ENCODE measurements around the gene NQO1. TPM values are rescaled to one million over a fixed set of nuclear protein-coding genes. Genes with fewer than 3 reads are reported as not detected.

NQO1 gene
- total and polyA plus RNA-seq, 2 of the 13 experiments (the other 11 are each of a cell fraction or from before 2014, with no cell fraction given), result 464 to 1,060 TPM

DNA sequence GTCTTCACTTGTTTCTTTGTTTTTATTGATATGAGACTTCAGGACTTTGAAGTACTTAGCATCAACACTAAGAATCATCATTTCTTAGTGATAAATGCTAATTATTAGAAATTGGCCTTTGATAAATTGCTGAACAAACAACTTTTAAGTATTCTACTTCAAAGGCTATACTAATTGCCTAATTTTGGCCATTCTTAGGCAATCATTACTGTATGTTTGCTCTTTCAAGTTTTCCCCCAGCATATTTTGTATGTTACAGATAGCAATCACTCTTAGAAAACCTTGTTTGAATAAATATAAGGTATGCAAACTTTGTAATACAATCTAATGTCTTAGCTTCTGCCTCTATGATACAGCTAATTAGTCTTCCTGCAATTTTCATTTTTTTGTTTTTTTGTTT is 46.0 kb downstream of the NQO1 start (continued):
- TF ChIP-seq SETDB1 (CRISPR knock-in tag; IDR thresholded peaks at IDR 0.05; ENCODE audit: borderline replicate concordance) (no peak), ZFP36L1 (CRISPR knock-in tag; IDR thresholded peaks at IDR 0.05) (no peak), ZNF577 (CRISPR knock-in tag; IDR thresholded peaks at IDR 0.05; ENCODE audit: borderline replicate concordance, low read depth) (no peak), SMAD1 (CRISPR knock-in tag; IDR thresholded peaks at IDR 0.05; ENCODE audit: borderline replicate concordance, low read depth) (no peak), DNMT3B (CRISPR knock-in tag; conservative IDR thresholded peaks at IDR 0.05) (no peak), ZNF354B (CRISPR knock-in tag; IDR thresholded peaks at IDR 0.05) (no peak), ZFAT (CRISPR knock-in tag; conservative IDR thresholded peaks at IDR 0.05) (no peak), TOE1 (CRISPR knock-in tag; IDR thresholded peaks at IDR 0.05) (no peak), TBL1XR1 (IDR thresholded peaks at IDR 0.05; ENCODE audit: borderline replicate concordance, low read length, partially characterized antibody) (no peak), FOXK1 (CRISPR knock-in tag; IDR thresholded peaks at IDR 0.05; ENCODE audit: borderline replicate concordance, low read depth) (no peak), JUN (CRISPR knock-in tag; IDR thresholded peaks at IDR 0.05) (no peak), ZNF749 (CRISPR knock-in tag; IDR thresholded peaks at IDR 0.05; ENCODE audit: borderline replicate concordance) (no peak), PTBP1 (IDR thresholded peaks at IDR 0.05; ENCODE audit: low read depth, low read length, poor library complexity, severe bottlenecking) (no peak), NCOA2 (CRISPR knock-in tag; IDR thresholded peaks at IDR 0.05) (peak; percentile 81), CBX2 (IDR thresholded peaks at IDR 0.05; ENCODE audit: low read depth, low read length) (no peak), CBX2 (CRISPR knock-in tag; IDR thresholded peaks at IDR 0.05; ENCODE audit: low read depth) (no peak), MTF1 (CRISPR knock-in tag; IDR thresholded peaks at IDR 0.05) (no peak), FOXA1 (IDR thresholded peaks at IDR 0.05) (no peak), FOXA1 (CRISPR knock-in tag; IDR thresholded peaks at IDR 0.05) (peak; percentile 66), NFKB2 (CRISPR knock-in tag; IDR thresholded peaks at IDR 0.05; ENCODE audit: borderline replicate concordance) (no peak), ISL2 (CRISPR knock-in tag; IDR thresholded peaks at IDR 0.05) (peak; percentile 91), HMG20B (CRISPR knock-in tag; conservative IDR thresholded peaks at IDR 0.05) (no peak)
- TF ChIP-seq, protein P1, sequence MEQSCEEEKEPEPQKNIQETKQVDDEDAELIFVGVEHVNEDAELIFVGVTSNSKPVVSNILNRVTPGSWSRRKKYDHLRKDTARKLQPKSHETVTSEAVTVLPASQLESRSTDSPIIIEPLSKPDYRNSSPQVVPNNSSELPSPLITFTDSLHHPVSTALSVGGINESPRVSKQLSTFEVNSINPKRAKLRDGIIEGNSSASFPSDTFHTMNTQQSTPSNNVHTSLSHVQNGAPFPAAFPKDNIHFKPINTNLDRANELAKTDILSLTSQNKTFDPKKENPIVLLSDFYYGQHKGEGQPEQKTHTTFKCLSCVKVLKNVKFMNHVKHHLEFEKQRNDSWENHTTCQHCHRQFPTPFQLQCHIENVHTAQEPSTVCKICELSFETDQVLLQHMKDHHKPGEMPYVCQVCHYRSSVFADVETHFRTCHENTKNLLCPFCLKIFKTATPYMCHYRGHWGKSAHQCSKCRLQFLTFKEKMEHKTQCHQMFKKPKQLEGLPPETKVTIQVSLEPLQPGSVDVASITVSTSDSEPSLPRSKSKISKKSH (CRISPR knock-in tag; IDR thresholded peaks at IDR 0.05; ENCODE audit: borderline replicate concordance), result no peak
- TF ChIP-seq, protein P2, sequence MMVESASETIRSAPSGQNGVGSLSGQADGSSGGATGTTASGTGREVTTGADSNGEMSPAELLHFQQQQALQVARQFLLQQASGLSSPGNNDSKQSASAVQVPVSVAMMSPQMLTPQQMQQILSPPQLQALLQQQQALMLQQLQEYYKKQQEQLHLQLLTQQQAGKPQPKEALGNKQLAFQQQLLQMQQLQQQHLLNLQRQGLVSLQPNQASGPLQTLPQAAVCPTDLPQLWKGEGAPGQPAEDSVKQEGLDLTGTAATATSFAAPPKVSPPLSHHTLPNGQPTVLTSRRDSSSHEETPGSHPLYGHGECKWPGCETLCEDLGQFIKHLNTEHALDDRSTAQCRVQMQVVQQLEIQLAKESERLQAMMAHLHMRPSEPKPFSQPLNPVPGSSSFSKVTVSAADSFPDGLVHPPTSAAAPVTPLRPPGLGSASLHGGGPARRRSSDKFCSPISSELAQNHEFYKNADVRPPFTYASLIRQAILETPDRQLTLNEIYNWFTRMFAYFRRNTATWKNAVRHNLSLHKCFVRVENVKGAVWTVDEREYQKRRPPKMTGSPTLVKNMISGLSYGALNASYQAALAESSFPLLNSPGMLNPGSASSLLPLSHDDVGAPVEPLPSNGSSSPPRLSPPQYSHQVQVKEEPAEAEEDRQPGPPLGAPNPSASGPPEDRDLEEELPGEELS (CRISPR knock-in tag; IDR thresholded peaks at IDR 0.05), result peak; percentile 51; the same call in 1 of the 2 replicates
- TF ChIP-seq, protein P3, sequence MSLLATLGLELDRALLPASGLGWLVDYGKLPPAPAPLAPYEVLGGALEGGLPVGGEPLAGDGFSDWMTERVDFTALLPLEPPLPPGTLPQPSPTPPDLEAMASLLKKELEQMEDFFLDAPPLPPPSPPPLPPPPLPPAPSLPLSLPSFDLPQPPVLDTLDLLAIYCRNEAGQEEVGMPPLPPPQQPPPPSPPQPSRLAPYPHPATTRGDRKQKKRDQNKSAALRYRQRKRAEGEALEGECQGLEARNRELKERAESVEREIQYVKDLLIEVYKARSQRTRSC (CRISPR knock-in tag; IDR thresholded peaks at IDR 0.05; ENCODE audit: low read depth), result no peak
- TF ChIP-seq, protein P4, sequence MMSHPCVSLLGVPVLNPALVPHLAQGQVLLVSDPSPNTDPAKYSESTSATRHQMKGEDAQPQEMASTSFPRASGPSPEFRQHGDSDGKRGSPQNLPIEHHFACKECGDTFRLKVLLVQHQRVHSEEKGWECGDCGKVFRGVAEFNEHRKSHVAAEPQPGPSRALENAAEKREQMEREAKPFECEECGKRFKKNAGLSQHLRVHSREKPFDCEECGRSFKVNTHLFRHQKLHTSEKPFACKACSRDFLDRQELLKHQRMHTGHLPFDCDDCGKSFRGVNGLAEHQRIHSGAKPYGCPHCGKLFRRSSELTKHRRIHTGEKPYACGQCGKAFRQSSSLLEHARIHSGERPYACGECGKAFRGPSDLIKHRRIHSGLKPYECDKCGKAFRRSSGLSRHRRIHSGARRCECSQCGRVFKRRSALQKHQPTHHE (CRISPR knock-in tag; IDR thresholded peaks at IDR 0.05; ENCODE audit: borderline replicate concordance), result no peak

Data from HepG2 (cell line).